SK-N-MC (cell line): ENCODE results near the gene VPS33A.

Experiments
- EZH2 ChIP-seq: fragments of 200-600 bp; sonication (generic); IDR thresholded peaks from one replicate; pipeline ENCODE4 v1.6.1; 2017; ENCODE audit warnings: antibody characterized with exemption
- FOXP2 ChIP-seq: optimal IDR thresholded peaks from 2 replicates; pipeline ENCODE3; 2011; ENCODE audit warnings: mild to moderate bottlenecking, moderate library complexity; ENCODE audit not compliant: insufficient read depth; ENCODE audit errors: extremely low read length, control extremely low read depth
- POLR2AphosphoS5 ChIP-seq: IDR thresholded peaks from 2 replicates; pipeline ENCODE4 v1.6.1; 2012; ENCODE audit warnings: mild to moderate bottlenecking, low read depth, low read length, borderline replicate concordance

DNA sequence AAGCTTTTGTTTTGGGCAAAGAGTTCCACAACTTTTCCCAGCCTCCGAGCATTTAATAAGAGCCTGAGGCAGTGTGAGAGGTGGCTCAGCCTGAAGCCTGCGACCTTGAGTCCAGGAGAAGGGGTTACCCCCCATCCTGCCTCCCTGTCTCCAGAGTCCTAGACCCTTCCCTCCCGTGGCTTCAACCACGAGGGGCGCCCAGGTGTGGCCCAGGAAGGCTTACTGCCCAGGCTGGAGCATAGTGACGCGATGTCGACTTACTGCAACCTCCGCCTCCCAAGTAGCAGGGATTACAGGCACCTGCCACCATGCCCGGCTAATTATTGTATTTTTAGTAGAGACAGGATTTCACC, 82.7 kb downstream of the VPS33A start:
- no peak for TF ChIP-seq POLR2AphosphoS5
- TF ChIP-seq EZH2: no peak
- no peak for TF ChIP-seq FOXP2
